T-helper 1 cell treated with Interleukin-12 subunit alpha and Interleukin-12 subunit beta and Interleukin-4 antibody, amounts not matched to agents 30 μg/mL and 1 μg/mL, for 36 hours (primary cell): ENCODE measurements around the gene SLC24A3.

Experiments
- H3K27ac Mint-ChIP-seq: one replicate; pipeline ENCODE4 v1.8.0; 2021; ENCODE audit warnings: mild to moderate bottlenecking, mixed read lengths
- H3K27me3 Mint-ChIP-seq: one replicate; pipeline ENCODE4 v1.8.0; 2021; ENCODE audit warnings: low read depth, mixed read lengths
- H3K36me3 Mint-ChIP-seq: one replicate; pipeline ENCODE4 v1.8.0; 2021; ENCODE audit warnings: low read depth, mixed read lengths
- H3K4me1 Mint-ChIP-seq: one replicate; pipeline ENCODE4 v1.8.0; 2021; ENCODE audit warnings: low read depth, mixed read lengths
- H3K4me3 Mint-ChIP-seq: one replicate; pipeline ENCODE4 v1.8.0; 2021; ENCODE audit warnings: mild to moderate bottlenecking, moderate library complexity, mixed read lengths
- H3K9me3 Mint-ChIP-seq: one replicate; pipeline ENCODE4 v1.8.0; 2021; ENCODE audit warnings: mixed read lengths

SLC24A3 gene

GRCh38 chr20:19769507-19769906, 557.1 kb downstream of the SLC24A3 start:
- no peaks in the 10 kb centered on the region for H3K4me1 Mint-ChIP-seq
- H3K4me3 Mint-ChIP-seq, result no peak overlapping the region
- H3K36me3 Mint-ChIP-seq, result no peaks in the 10 kb centered on the region
- no peak overlapping the region for H3K27ac Mint-ChIP-seq
- H3K9me3 Mint-ChIP-seq, result no peaks in the 10 kb centered on the region
- H3K27me3 Mint-ChIP-seq, result peaks cover 3% of the 10 kb centered on the region

GRCh38 chr20:19770375-19770774, 557.9 kb downstream of the SLC24A3 start:
- H3K4me1 Mint-ChIP-seq, result no peaks in the 10 kb centered on the region
- H3K36me3 Mint-ChIP-seq, result no peaks in the 10 kb centered on the region
- peaks cover 3% of the 10 kb centered on the region for H3K27me3 Mint-ChIP-seq
- no peaks in the 10 kb centered on the region for H3K9me3 Mint-ChIP-seq
- no peak overlapping the region for H3K27ac Mint-ChIP-seq
- H3K4me3 Mint-ChIP-seq, result no peak overlapping the region

GRCh38 chr20:19771031-19771430, 558.6 kb downstream of the SLC24A3 start:
- Mint-ChIP-seq H3K4me3 (no peak overlapping the region), H3K27ac (no peak overlapping the region), H3K27me3 (peaks cover 3% of the 10 kb centered on the region), H3K9me3 (no peaks in the 10 kb centered on the region), H3K36me3 (no peaks in the 10 kb centered on the region), H3K4me1 (no peaks in the 10 kb centered on the region)
